Endothelial cell (in vitro differentiated cells): ENCODE results near the gene WDFY2. TPM values are rescaled to one million over a fixed set of nuclear protein-coding genes. Genes with fewer than 3 reads are reported as not detected.

Experiments
- DNase-seq: peaks from one replicate; pipeline ENCODE4 v3.0.0; 2021; ENCODE audit warnings: low spot score
- H3K27ac Mint-ChIP-seq: one replicate; pipeline ENCODE4 v1.8.0; 2021; ENCODE audit warnings: mixed read lengths, inconsistent platforms; ENCODE audit not compliant: unreplicated experiment
- H3K27me3 Mint-ChIP-seq: one replicate; pipeline ENCODE4 v1.8.0; 2021; ENCODE audit warnings: mild to moderate bottlenecking, moderate library complexity, mixed read lengths, inconsistent platforms; ENCODE audit not compliant: unreplicated experiment
- H3K36me3 Mint-ChIP-seq: one replicate; pipeline ENCODE4 v1.8.0; 2021; ENCODE audit warnings: mild to moderate bottlenecking, low read depth, mixed read lengths, inconsistent platforms; ENCODE audit not compliant: unreplicated experiment
- H3K4me1 Mint-ChIP-seq: one replicate; pipeline ENCODE4 v1.8.0; 2021; ENCODE audit warnings: mild to moderate bottlenecking, mixed read lengths, inconsistent platforms; ENCODE audit not compliant: unreplicated experiment
- H3K4me3 Mint-ChIP-seq: one replicate; pipeline ENCODE4 v1.8.0; 2021; ENCODE audit warnings: mild to moderate bottlenecking, mixed read lengths, inconsistent platforms; ENCODE audit not compliant: unreplicated experiment
- H3K9me3 Mint-ChIP-seq: one replicate; pipeline ENCODE4 v1.8.0; 2021; ENCODE audit warnings: mixed read lengths, inconsistent platforms; ENCODE audit not compliant: unreplicated experiment
- CTCF ChIP-seq: fragments of 200-600 bp; sonication (generic); IDR thresholded peaks from one replicate; pipeline ENCODE4 v1.5.0; 2021; ENCODE audit warnings: antibody characterized with exemption; ENCODE audit not compliant: unreplicated experiment
- total RNA-seq: library from RNA; stranded (reverse); fragmentation: NEBNext Ultra II Directional; extraction: Animal tissue kit (Norgen Biotek cat#: 25700); gene quantifications from one replicate; pipeline ENCODE4 v1.2.1, GENCODE V29; 2021; ENCODE audit not compliant: unreplicated experiment

The WDFY2 gene
- total RNA-seq, 1 donor from 2014 or later = 22.7 TPM

- no peaks in the 10 kb centered on the region for H3K36me3 Mint-ChIP-seq
- H3K27ac Mint-ChIP-seq = no peak overlapping the region
- TF ChIP-seq CTCF = no peak
- no peak overlapping the region for H3K4me3 Mint-ChIP-seq
- H3K27me3 Mint-ChIP-seq = no peaks in the 10 kb centered on the region
- H3K9me3 Mint-ChIP-seq = no peaks in the 10 kb centered on the region
- DNase-seq = no peak
- peaks cover 2% of the 10 kb centered on the region for H3K4me1 Mint-ChIP-seq
Measured at GRCh38 chr13:51549050-51549449, 35.2 kb upstream of the WDFY2 start.

GRCh38 chr13:51549593-51549992, 34.7 kb upstream of the WDFY2 start:
- H3K4me3 Mint-ChIP-seq = no peak overlapping the region
- H3K27ac Mint-ChIP-seq = no peak overlapping the region
- H3K36me3 Mint-ChIP-seq = no peaks in the 10 kb centered on the region

GRCh38 chr13:51550151-51550550, 34.1 kb upstream of the WDFY2 start:
- no peaks in the 10 kb centered on the region for H3K27me3 Mint-ChIP-seq
- no peak overlapping the region for H3K27ac Mint-ChIP-seq
- no peaks in the 10 kb centered on the region for H3K36me3 Mint-ChIP-seq
- H3K4me1 Mint-ChIP-seq = peaks cover 2% of the 10 kb centered on the region
- no peak overlapping the region for H3K4me3 Mint-ChIP-seq
- DNase-seq = no peak
- no peaks in the 10 kb centered on the region for H3K9me3 Mint-ChIP-seq
- TF ChIP-seq CTCF = no peak

More at GRCh38 chr13:51549593-51549992, 34.7 kb upstream of the WDFY2 start:
- peaks cover 2% of the 10 kb centered on the region for H3K4me1 Mint-ChIP-seq
- no peaks in the 10 kb centered on the region for H3K27me3 Mint-ChIP-seq
- no peak for TF ChIP-seq CTCF
- H3K9me3 Mint-ChIP-seq = no peaks in the 10 kb centered on the region
- no peak for DNase-seq

GRCh38 chr13:51551416-51551815, 32.8 kb upstream of the WDFY2 start:
- Mint-ChIP-seq H3K4me3 (no peak overlapping the region), H3K27ac (no peak overlapping the region), H3K9me3 (no peaks in the 10 kb centered on the region), H3K27me3 (no peaks in the 10 kb centered on the region), H3K36me3 (no peaks in the 10 kb centered on the region), H3K4me1 (peaks cover 2% of the 10 kb centered on the region)
- no peak for TF ChIP-seq CTCF
- no peak for DNase-seq

- no peak overlapping the region for H3K27ac Mint-ChIP-seq
- DNase-seq = no peak
- peaks cover 2% of the 10 kb centered on the region for H3K4me1 Mint-ChIP-seq
- no peaks in the 10 kb centered on the region for H3K27me3 Mint-ChIP-seq
- H3K36me3 Mint-ChIP-seq = no peaks in the 10 kb centered on the region
- TF ChIP-seq CTCF = no peak
- H3K4me3 Mint-ChIP-seq = no peak overlapping the region
- no peaks in the 10 kb centered on the region for H3K9me3 Mint-ChIP-seq
Measured at GRCh38 chr13:51552027-51552426, 32.2 kb upstream of the WDFY2 start.
